Pancreas (tissue), 10 donors: ENCODE results near the gene DCC. TPM values are rescaled to one million over a fixed set of nuclear protein-coding genes. Genes with fewer than 3 reads are reported as not detected.

Experiments used
- ATAC-seq, 4 donors: fragments of 200-7000 bp; cut with Tn5 transposase; one replicate each; pipeline versions ENCODE4 v1.8.0 to v1.9.1; 2020; ENCODE audit warnings: mild to moderate bottlenecking in 4 of 4, moderate library complexity in 4 of 4
- DNase-seq, 6 donors: peaks; one replicate each; pipeline ENCODE4 v3.0.0-alpha.2; 2020
- FAIRE-seq: peaks from 2 replicates; lab custom pipeline; 2012; peaks lifted over from hg19 to GRCh38; lab: Jason Lieb, UNC
- H3K27ac ChIP-seq, 4 donors: fragments of 200-600 bp; sonication (generic); 1 replicate in 3 of 4; 2 replicates in 1 of 4; pipeline versions ENCODE4 v1.5.0 to v1.8.0; 2020
- H3K27me3 ChIP-seq, 4 donors: fragments of 200-600 bp; one replicate each; pipeline ENCODE4 v1.8.0; 2021
- H3K36me3 ChIP-seq, 3 donors: fragments of 200-600 bp; sonication (generic) in 1 of 3; one replicate each; pipeline versions ENCODE4 v1.5.0 to v1.8.0; 2020 to 2021
- H3K4me1 ChIP-seq, 3 donors: fragments of 200-600 bp; one replicate each; pipeline ENCODE4 v1.8.0; 2021
- H3K4me3 ChIP-seq, 4 donors: fragments of 200-600 bp; sonication (generic) in 2 of 4; one replicate each; pipeline versions ENCODE4 v1.5.0 to v1.8.0; 2020 to 2021
- H3K9me3 ChIP-seq, 4 donors: fragments of 200-600 bp; one replicate each; pipeline ENCODE4 v1.8.0; 2021
- CTCF ChIP-seq, 4 donors: fragments of 200-600 bp; sonication (generic) in 3 of 4; IDR thresholded peaks; one replicate each; pipeline versions ENCODE4 v1.5.0 to v1.8.0; 2021; ENCODE audit warnings: antibody characterized with exemption in 4 of 4
- WGBS, 2 donors: extraction: QIAGEN DNeasy Blood & Tissue Kit; methylation state at CpG; one replicate each; pipeline ENCODE4 v1.1.7; 2013; 5-methylcytosine and 5-hydroxymethylcytosine counted together
- intact Hi-C, 3 donors: fragments of 100-400 bp; cut with DNase I; formaldehyde crosslinking; loops; one replicate each; pipeline versions ENCODE4 v1.11.1 to v1.14.2; 2022
- polyA plus RNA-seq, 2 donors: library from polyadenylated mRNA; stranded (reverse); fragments of 200-250 nt; gene quantifications; one replicate each; pipeline ENCODE4 v1.2.3, GENCODE V29; 2013
- total RNA-seq, 6 donors: library from RNA; stranded (reverse); fragmentation: NEBNext Ultra II Directional in 4 of 6; extraction: Animal tissue kit (Norgen Biotek cat#: 25700) in 4 of 6; gene quantifications; one replicate each; pipeline versions ENCODE4 v1.2.1 to v1.2.4, GENCODE V29; 2021 to 2023
- donor health status: healthy with polysubstance abuse.
- donor health status: DM: no; HTN: no; CAD: no; lungs with moderate emphysema.
- donor health status: DM: no; HTN: no; CAD: no.
- donor health status: control.
- donor health status: control.
- donor health status: Bipolar disorder and iron deficiency.
- donor health status: DM: yes; HTN: yes; CAD: no.
- donor health status: DM: no; HTN: no; CAD: no.
- donor health status: DM: no; HTN: no; CAD: no.
- donor health status: DM: yes; HTN: yes; CAD: no.

DCC gene
- total and polyA plus RNA-seq, 8 donors: 0.18 to 0.44 (median 0.28) TPM; not detected in 1

DNA sequence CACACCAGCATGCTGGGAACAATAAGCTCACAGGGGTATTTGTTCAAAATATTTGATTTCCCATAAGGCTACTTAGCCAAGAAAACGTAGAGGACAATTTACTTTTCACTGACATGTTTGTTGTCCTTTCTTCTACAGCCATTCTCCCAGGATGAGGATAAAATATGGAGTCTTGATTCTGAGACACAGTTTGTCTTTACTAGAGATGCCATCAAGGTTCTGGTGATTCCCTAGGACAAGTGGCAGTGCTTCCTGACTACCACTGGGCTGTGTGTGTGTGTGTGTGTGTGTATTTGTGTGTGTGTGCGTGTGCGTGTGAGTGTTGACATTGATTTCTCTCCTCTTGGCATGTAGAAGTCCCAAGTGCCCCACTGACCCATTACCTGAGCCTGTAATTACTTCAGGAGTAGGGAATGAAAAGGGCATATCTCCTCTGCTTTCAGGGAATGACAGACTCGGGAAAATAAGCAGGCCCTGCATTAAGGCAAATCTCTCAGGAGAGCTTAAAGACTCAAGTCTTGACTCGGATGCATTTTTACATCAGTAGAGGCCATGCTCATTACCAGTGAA, 761.6 kb downstream of the DCC start:
- H3K9me3 ChIP-seq: no peaks in the 10 kb centered on the region
- H3K4me1 ChIP-seq: no peaks in the 10 kb centered on the region
- no peak overlapping the region for H3K27ac ChIP-seq
- intact Hi-C loops: no loop called here
- no peaks in the 10 kb centered on the region for H3K27me3 ChIP-seq
- no peaks in the 10 kb centered on the region for H3K36me3 ChIP-seq
- no peak overlapping the region for H3K4me3 ChIP-seq
- ATAC-seq: no peak
- FAIRE-seq: no peak
- TF ChIP-seq CTCF (IDR thresholded peaks at IDR 0.05): no peak
- no peak for DNase-seq
- 42 to 44% methylated on average over 5 of the region's 5 CpGs for WGBS, 2 donors

DNA sequence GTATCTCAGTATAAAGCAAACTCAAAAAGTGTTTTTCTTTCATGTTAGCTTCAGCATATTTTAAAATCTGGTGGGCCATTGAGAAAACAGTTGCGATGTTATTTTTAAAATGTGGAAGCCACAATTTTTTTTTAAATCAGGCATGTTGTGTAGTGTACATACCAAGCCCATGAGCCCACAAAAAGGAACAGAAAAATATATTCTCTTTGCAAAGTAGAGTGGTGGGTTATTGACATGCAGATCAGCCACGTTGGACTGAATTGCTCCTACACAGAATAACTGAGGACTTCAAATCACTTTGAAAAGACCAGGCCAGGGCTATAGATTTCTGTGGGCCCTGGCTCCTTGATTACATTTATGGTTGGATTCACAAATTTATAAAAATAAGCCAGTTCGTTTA, 774.4 kb downstream of the DCC start:
- Histone ChIP-seq H3K4me3 (no peak overlapping the region), H3K27ac (no peak overlapping the region), H3K27me3 (no peaks in the 10 kb centered on the region), H3K9me3 (no peaks in the 10 kb centered on the region), H3K36me3 (no peaks in the 10 kb centered on the region), H3K4me1 (no peaks in the 10 kb centered on the region)
- DNase-seq (no peak), ATAC-seq (no peak), FAIRE-seq (no peak)
- intact Hi-C loops: no loop called here
- no peak for TF ChIP-seq CTCF (IDR thresholded peaks at IDR 0.05)
- 46 to 49% methylated on average over 3 of the region's 3 CpGs for WGBS, 2 donors

DNA sequence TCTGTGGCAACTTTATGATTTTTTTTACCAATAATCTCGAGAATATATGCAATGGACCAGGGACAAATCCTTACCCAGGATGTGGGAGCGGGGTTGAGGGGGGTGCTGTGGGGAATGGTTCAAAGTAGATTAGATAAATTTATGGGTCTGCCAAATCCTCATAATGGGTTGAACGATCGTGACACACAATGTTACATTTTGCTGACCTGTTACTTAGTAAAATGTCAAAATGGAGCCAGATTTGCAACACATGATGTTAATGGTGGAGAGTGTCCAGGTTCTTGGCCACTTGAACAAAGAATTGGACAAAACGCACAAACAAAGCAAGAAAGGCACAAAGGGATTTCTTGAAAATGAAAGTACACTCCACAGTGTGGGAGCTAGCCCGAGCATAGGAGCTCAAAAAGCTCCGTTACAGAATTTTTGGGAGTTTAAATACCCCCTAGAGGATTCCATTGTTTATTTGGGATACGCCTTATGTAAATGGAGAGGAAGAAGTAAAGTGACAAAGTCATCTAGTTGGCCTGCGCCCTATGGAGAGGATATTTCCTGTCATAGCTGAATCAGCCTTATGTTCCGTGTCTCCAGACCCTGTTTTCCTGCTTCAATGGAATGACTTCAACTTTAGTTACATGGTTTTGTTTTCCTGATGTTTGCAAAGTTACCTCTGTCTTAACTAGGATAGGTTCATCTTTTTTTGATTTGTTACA, 776.0 kb downstream of the DCC start:
- 58 to 65% methylated on average over 10 of the region's 10 CpGs for WGBS, 2 donors

GRCh38 chr18:53117851-53118250, 777.9 kb downstream of the DCC start:
- FAIRE-seq (no peak), ATAC-seq (no peak)
- intact Hi-C loops: no loop called here

More for the DNA sequence above, 776.0 kb downstream of the DCC start:
- intact Hi-C loops: no loop called here
- no peak for TF ChIP-seq CTCF (IDR thresholded peaks at IDR 0.05)
- no peaks in the 10 kb centered on the region for H3K4me1 ChIP-seq
- no peak for ATAC-seq
- no peak overlapping the region for H3K27ac ChIP-seq
- no peaks in the 10 kb centered on the region for H3K36me3 ChIP-seq
- DNase-seq: no peak
- no peak overlapping the region for H3K4me3 ChIP-seq
- H3K27me3 ChIP-seq: no peaks in the 10 kb centered on the region
- no peaks in the 10 kb centered on the region for H3K9me3 ChIP-seq
- no peak for FAIRE-seq

More at GRCh38 chr18:53117851-53118250, 777.9 kb downstream of the DCC start:
- H3K4me3 ChIP-seq: no peak overlapping the region
- H3K4me1 ChIP-seq: no peaks in the 10 kb centered on the region
- no peak for DNase-seq
- no peaks in the 10 kb centered on the region for H3K36me3 ChIP-seq
- H3K27ac ChIP-seq: no peak overlapping the region
- TF ChIP-seq CTCF (IDR thresholded peaks at IDR 0.05): no peak
- no peaks in the 10 kb centered on the region for H3K9me3 ChIP-seq
- H3K27me3 ChIP-seq: no peaks in the 10 kb centered on the region
- WGBS, 2 donors: 47 to 53% methylated on average over 3 of the region's 3 CpGs
